CD14-positive monocyte (primary cell): Measurements from ENCODE around the gene GATD1. TPM values are rescaled to one million over a fixed set of nuclear protein-coding genes. Genes with fewer than 3 reads are reported as not detected.
A peak's percentile ranks its signal among the peaks of the same experiment; 100 is the strongest.

ENCODE experiments used
- DNase-seq, 3 donors: peaks; one replicate each; pipeline ENCODE4 v3.0.0-alpha.2; 2011 to 2022
- H2AFZ ChIP-seq: 2 replicates; pipeline ENCODE4 v1.6.0; 2012; ENCODE audit warnings: mild to moderate bottlenecking, low read depth, low read length, inconsistent platforms; ENCODE audit not compliant: insufficient read depth, poor library complexity, severe bottlenecking
- H3K27ac ChIP-seq, 2 donors: 1 replicate in 1 of 2; 2 replicates in 1 of 2; pipeline ENCODE4 v1.5.1; 2012 to 2013; ENCODE audit warnings: low read length in 2 of 2, control low read depth in 1 of 2, inconsistent platforms in 1 of 2, low read depth in 1 of 2, mild to moderate bottlenecking in 1 of 2
- H3K27me3 ChIP-seq, 2 donors: one replicate each; pipeline versions ENCODE4 v1.6.0 to v1.6.1; 2011 to 2013; ENCODE audit warnings: low read length in 2 of 2; ENCODE audit not compliant: control insufficient read depth in 2 of 2, insufficient read depth in 2 of 2
- H3K36me3 ChIP-seq, 2 donors: replicated peaks in 1 of 2; 1 replicate in 1 of 2; 2 replicates in 1 of 2; pipeline versions ENCODE4 v1.5.1 to v1.6.1; 2012 to 2013; ENCODE audit warnings: low read length in 2 of 2, control low read depth in 1 of 2, inconsistent platforms in 1 of 2, mild to moderate bottlenecking in 1 of 2; ENCODE audit not compliant: insufficient read depth in 2 of 2, control insufficient read depth in 1 of 2
- H3K4me1 ChIP-seq, 2 donors: 1 replicate in 1 of 2; 2 replicates in 1 of 2; pipeline versions ENCODE4 v1.5.1 to v1.6.1; 2012 to 2013; ENCODE audit warnings: low read length in 2 of 2, control low read depth in 1 of 2, inconsistent platforms in 1 of 2, mild to moderate bottlenecking in 1 of 2, moderate library complexity in 1 of 2; ENCODE audit not compliant: insufficient read depth in 2 of 2, control insufficient read depth in 1 of 2
- H3K4me2 ChIP-seq: replicated peaks from 2 replicates; pipeline ENCODE3; 2012; ENCODE audit warnings: low read length, moderate library complexity, mild to moderate bottlenecking; ENCODE audit not compliant: poor library complexity, severe bottlenecking; ENCODE audit errors: extremely low read depth
- H3K4me3 ChIP-seq, 3 experiments: fragments of 200-600 bp in 1 of 3; sonication (generic) in 1 of 3; replicated peaks in 1 of 3; 1 replicate in 2 of 3; 2 replicates in 1 of 3; pipeline ENCODE4 v1.5.1; 2011 to 2013; ENCODE audit warnings: low read length in 3 of 3, mild to moderate bottlenecking in 3 of 3, control low read depth in 2 of 3, low read depth in 2 of 3, inconsistent platforms in 1 of 3, moderate library complexity in 1 of 3
- H3K79me2 ChIP-seq: 2 replicates; pipeline ENCODE4 v1.6.0; 2012; ENCODE audit warnings: mild to moderate bottlenecking, control low read depth, inconsistent platforms, low read length, moderate library complexity; ENCODE audit not compliant: insufficient read depth
- H3K9ac ChIP-seq: 2 replicates; pipeline ENCODE4 v1.6.0; 2017; ENCODE audit warnings: low read length, mild to moderate bottlenecking; ENCODE audit not compliant: insufficient read depth, poor library complexity, severe bottlenecking
- H3K9me3 ChIP-seq, 2 donors: replicated peaks in 1 of 2; 1 replicate in 1 of 2; 2 replicates in 1 of 2; pipeline versions ENCODE4 v1.5.1 to v1.6.1; 2012 to 2013; ENCODE audit warnings: low read length in 2 of 2, control low read depth in 1 of 2; ENCODE audit not compliant: control insufficient read depth in 1 of 2, insufficient read depth in 1 of 2
- H4K20me1 ChIP-seq: 2 replicates; pipeline ENCODE4 v1.6.0; 2012; ENCODE audit warnings: mild to moderate bottlenecking, low read length, control low read depth, moderate library complexity; ENCODE audit not compliant: insufficient read depth
- H3K27ac Mint-ChIP-seq, 7 donors: one replicate each; pipeline ENCODE4 v1.8.0; 2020; ENCODE audit warnings: mild to moderate bottlenecking in 7 of 7, mixed read lengths in 7 of 7, moderate library complexity in 6 of 7, inconsistent platforms in 2 of 7
- H3K27me3 Mint-ChIP-seq, 3 donors: one replicate each; pipeline ENCODE4 v1.8.0; 2021 to 2022; ENCODE audit warnings: low read depth in 3 of 3, mild to moderate bottlenecking in 3 of 3, mixed read lengths in 3 of 3, moderate library complexity in 3 of 3, inconsistent platforms in 1 of 3
- H3K36me3 Mint-ChIP-seq, 2 donors: one replicate each; pipeline ENCODE4 v1.8.0; 2020; ENCODE audit warnings: mixed read lengths in 2 of 2, inconsistent platforms in 1 of 2, mild to moderate bottlenecking in 1 of 2
- H3K4me1 Mint-ChIP-seq: one replicate; pipeline ENCODE4 v1.8.0; 2020; ENCODE audit warnings: mild to moderate bottlenecking, mixed read lengths
- H3K4me3 Mint-ChIP-seq, 2 donors: one replicate each; pipeline ENCODE4 v1.8.0; 2020; ENCODE audit warnings: mild to moderate bottlenecking in 2 of 2, mixed read lengths in 2 of 2, moderate library complexity in 1 of 2
- H3K9me3 Mint-ChIP-seq, 7 donors: one replicate each; pipeline ENCODE4 v1.8.0; 2020 to 2022; ENCODE audit warnings: mixed read lengths in 7 of 7, mild to moderate bottlenecking in 6 of 7, moderate library complexity in 6 of 7, inconsistent platforms in 2 of 7
- WGBS: methylation state at CpG from one replicate; pipeline ENCODE4 v1.1.5; 2013; ENCODE audit warnings: missing lambda C conversion rate; ENCODE audit not compliant: insufficient coverage; 5-methylcytosine and 5-hydroxymethylcytosine counted together
- intact Hi-C, 2 donors: fragments of 100-400 bp; cut with micrococcal nuclease; formaldehyde crosslinking; loops; one replicate each; pipeline versions ENCODE4 v1.15.0 to v1.15.1; 2023
- polyA plus RNA-seq, 3 donors: library from polyadenylated mRNA; depleted of rRNA in 1 of 3; unstranded in 2 of 3; stranded (reverse) in 1 of 3; fragments of 300-500 nt in 2 of 3; fragments of >200 nt in 1 of 3; fragmentation: Illumina TruSeq in 2 of 3; gene quantifications; 1 replicate in 2 of 3; 2 replicates in 1 of 3; pipeline ENCODE4 v1.2.3, GENCODE V29; 2012 to 2021
- TF ChIP-seq, protein P1 (sequence below): fragments of 200-600 bp; IDR thresholded peaks from one replicate; pipeline ENCODE4 v1.8.0; 2022; ENCODE audit warnings: antibody characterized with exemption, mild to moderate bottlenecking

GATD1 gene
- polyA plus RNA-seq, 3 donors, result 4.5 to 45.6 (median 4.6) TPM

DNA sequence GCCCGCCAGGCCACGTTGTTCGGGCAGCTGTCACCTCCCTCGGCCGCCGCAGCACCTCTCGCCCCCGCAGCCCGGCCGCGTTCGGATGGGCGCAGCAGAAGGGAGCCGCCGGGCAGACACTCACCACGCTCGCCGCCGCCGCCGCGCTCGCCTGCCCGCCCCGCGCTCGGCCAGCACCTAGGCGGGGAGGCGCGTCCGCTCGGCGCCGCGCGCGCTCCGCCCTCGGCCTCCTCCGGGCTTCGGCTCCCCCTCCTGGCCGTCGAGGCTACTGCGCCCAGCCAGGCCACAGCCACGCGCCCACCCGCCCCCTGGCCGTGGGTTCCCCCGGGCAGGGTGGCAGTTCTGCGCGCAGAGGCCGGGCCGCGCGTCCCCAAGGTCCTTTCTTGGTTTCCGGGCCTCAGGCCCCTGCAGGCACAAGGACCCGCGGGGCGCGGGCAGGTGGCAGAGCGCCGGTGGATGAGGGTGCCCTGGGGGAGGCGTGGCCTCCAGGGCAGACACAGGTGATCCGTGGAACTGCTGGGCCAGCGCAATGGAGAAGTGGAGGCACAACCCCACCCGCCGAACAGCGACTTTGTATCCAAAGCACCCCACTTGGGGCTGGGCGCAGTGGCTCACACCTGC is 20.9 kb upstream of the GATD1 start, which contains the start of gene SLC25A22:
Gene SLC25A22, minus strand, starts transcription at position 189 of the 621 bp plus-strand sequence. CDS start 3,275 bp downstream, outside the sequence.
- TF ChIP-seq, protein P1, sequence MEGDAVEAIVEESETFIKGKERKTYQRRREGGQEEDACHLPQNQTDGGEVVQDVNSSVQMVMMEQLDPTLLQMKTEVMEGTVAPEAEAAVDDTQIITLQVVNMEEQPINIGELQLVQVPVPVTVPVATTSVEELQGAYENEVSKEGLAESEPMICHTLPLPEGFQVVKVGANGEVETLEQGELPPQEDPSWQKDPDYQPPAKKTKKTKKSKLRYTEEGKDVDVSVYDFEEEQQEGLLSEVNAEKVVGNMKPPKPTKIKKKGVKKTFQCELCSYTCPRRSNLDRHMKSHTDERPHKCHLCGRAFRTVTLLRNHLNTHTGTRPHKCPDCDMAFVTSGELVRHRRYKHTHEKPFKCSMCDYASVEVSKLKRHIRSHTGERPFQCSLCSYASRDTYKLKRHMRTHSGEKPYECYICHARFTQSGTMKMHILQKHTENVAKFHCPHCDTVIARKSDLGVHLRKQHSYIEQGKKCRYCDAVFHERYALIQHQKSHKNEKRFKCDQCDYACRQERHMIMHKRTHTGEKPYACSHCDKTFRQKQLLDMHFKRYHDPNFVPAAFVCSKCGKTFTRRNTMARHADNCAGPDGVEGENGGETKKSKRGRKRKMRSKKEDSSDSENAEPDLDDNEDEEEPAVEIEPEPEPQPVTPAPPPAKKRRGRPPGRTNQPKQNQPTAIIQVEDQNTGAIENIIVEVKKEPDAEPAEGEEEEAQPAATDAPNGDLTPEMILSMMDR, result peak; percentile 96
- Mint-ChIP-seq H3K9me3 (peaks cover 0 to 3% (median 0%) of the 10 kb centered on the region in 7 donors), H3K27ac (peak within 1 kb of the TSS; percentile 42 to 91 (median 87)), H3K27me3 (no peaks in the 10 kb centered on the region), H3K4me1 (peaks cover 18% of the 10 kb centered on the region), H3K36me3 (peaks cover 9 to 31% of the 10 kb centered on the region in 2 donors), H3K4me3 (peak within 1 kb of the TSS; percentile 80 to 94)
- peak within 1 kb of the TSS; percentile 98 for H3K4me2 ChIP-seq
- no peaks in the 10 kb centered on the region for H4K20me1 ChIP-seq
- no peaks in the 10 kb centered on the region for H3K9me3 ChIP-seq
- no peaks in the 10 kb centered on the region for H3K27me3 ChIP-seq
- DNase-seq, result peak; percentile 70 to 78 (median 72)
- peaks cover 15% of the 10 kb centered on the region for H3K79me2 ChIP-seq
- peak within 1 kb of the TSS; percentile 78 for H2AFZ ChIP-seq
- H3K4me3 ChIP-seq, result peak within 1 kb of the TSS; percentile 54 to 85 (median 84)
- H3K36me3 ChIP-seq, result peaks cover 15 to 18% of the 10 kb centered on the region in 2 donors
- H3K27ac ChIP-seq, result peak within 1 kb of the TSS; percentile 64 to 77
- WGBS, result 3% methylated on average over 66 of the region's 69 CpGs
- H3K9ac ChIP-seq, result peak within 1 kb of the TSS; percentile 59
- intact Hi-C loops, result loop anchor here in 1 of 2 donors (5.0 kb wide), 1 partner anchor 51 kb away; the partner anchor contains the start of gene TALDO1
- H3K4me1 ChIP-seq, result peaks cover 29 to 33% of the 10 kb centered on the region in 2 donors

- under 1% methylated on average over 54 of the region's 57 CpGs for WGBS
- peak overlapping the region; percentile 78 for H2AFZ ChIP-seq
- H3K4me3 Mint-ChIP-seq, result peak overlapping the region; percentile 80 to 94
These were observed 20.2 kb upstream of the GATD1 start for GRCh38 chr11:797296-798092.

More at GRCh38 chr11:797296-798092, 20.2 kb upstream of the GATD1 start:
- H3K27me3 Mint-ChIP-seq, result no peaks in the 10 kb centered on the region
- H3K79me2 ChIP-seq, result peaks cover 15% of the 10 kb centered on the region
- H3K4me1 Mint-ChIP-seq, result peaks cover 18% of the 10 kb centered on the region
- H3K4me1 ChIP-seq, result peaks cover 29 to 33% of the 10 kb centered on the region in 2 donors
- peak overlapping the region; percentile 54 to 85 (median 84) for H3K4me3 ChIP-seq
- DNase-seq, result peak; percentile 30 to 69 (median 55)
- H3K27ac Mint-ChIP-seq, result peak overlapping the region; percentile 42 to 91 (median 87)
- no peaks in the 10 kb centered on the region for H3K9me3 ChIP-seq
- intact Hi-C loops, result loop anchor here (2.0 to 5.0 kb wide), 2 partner anchors 21 to 50 kb away; partner anchors contain the start of genes GATD1 (in 2 of the 2) and TALDO1 (in 1 of the 2)
- peak overlapping the region; percentile 59 for H3K9ac ChIP-seq
- no peaks in the 10 kb centered on the region for H3K27me3 ChIP-seq
- H3K9me3 Mint-ChIP-seq, result peaks cover 0 to 3% (median 0%) of the 10 kb centered on the region in 7 donors
- peaks cover 12 to 17% of the 10 kb centered on the region in 2 donors for H3K36me3 ChIP-seq
- H4K20me1 ChIP-seq, result no peaks in the 10 kb centered on the region
- TF ChIP-seq, protein P1, result no peak
- peak overlapping the region; percentile 64 to 77 for H3K27ac ChIP-seq
- peaks cover 10 to 28% of the 10 kb centered on the region in 2 donors for H3K36me3 Mint-ChIP-seq
- peak overlapping the region; percentile 98 for H3K4me2 ChIP-seq
